Prostate gland (tissue), 2 donors: ENCODE data around the gene PCP2.

Experiments used
- POLR2A ChIP-seq: fragments of 450-650 bp; IDR thresholded peaks from one replicate; pipeline ENCODE4 v1.6.1; 2016; ENCODE audit warnings: antibody characterized with exemption, mild to moderate bottlenecking
- TF ChIP-seq, protein P1 (sequence below), 4 experiments: fragments of 200-600 bp in 2 of 4; fragments of 450-650 bp in 2 of 4; sonication (generic) in 2 of 4; IDR thresholded peaks; 1 replicate in 3 of 4; 2 replicates in 1 of 4; pipeline ENCODE4 v1.5.1; 2016 to 2019; ENCODE audit warnings: antibody characterized with exemption in 4 of 4, mild to moderate bottlenecking in 2 of 4, moderate library complexity in 2 of 4

- TF ChIP-seq, protein P1, sequence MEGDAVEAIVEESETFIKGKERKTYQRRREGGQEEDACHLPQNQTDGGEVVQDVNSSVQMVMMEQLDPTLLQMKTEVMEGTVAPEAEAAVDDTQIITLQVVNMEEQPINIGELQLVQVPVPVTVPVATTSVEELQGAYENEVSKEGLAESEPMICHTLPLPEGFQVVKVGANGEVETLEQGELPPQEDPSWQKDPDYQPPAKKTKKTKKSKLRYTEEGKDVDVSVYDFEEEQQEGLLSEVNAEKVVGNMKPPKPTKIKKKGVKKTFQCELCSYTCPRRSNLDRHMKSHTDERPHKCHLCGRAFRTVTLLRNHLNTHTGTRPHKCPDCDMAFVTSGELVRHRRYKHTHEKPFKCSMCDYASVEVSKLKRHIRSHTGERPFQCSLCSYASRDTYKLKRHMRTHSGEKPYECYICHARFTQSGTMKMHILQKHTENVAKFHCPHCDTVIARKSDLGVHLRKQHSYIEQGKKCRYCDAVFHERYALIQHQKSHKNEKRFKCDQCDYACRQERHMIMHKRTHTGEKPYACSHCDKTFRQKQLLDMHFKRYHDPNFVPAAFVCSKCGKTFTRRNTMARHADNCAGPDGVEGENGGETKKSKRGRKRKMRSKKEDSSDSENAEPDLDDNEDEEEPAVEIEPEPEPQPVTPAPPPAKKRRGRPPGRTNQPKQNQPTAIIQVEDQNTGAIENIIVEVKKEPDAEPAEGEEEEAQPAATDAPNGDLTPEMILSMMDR (IDR thresholded peaks at IDR 0.05): no peak
- no peak for TF ChIP-seq POLR2A
Observed at GRCh38 chr19:7612282-7613274, 20.9 kb downstream of the PCP2 start.
